Liver (tissue), 9 donors: ENCODE measurements around the gene VPS26C. TPM values are rescaled to one million over a fixed set of nuclear protein-coding genes. Genes with fewer than 3 reads are reported as not detected.

Experiments
- DNase-seq: peaks from one replicate; pipeline ENCODE4 v3.0.0-alpha.2; 2017; ENCODE audit warnings: low spot score
- H3K27ac ChIP-seq, 2 donors: one replicate each; pipeline ENCODE4 v1.7.0; 2013; ENCODE audit warnings: inconsistent platforms in 2 of 2, low read length in 2 of 2, control low read depth in 1 of 2, low read depth in 1 of 2, mild to moderate bottlenecking in 1 of 2
- H3K27me3 ChIP-seq, 4 donors: one replicate each; pipeline versions ENCODE4 v1.6.1 to v1.7.0; 2013; ENCODE audit warnings: low read length in 3 of 4, inconsistent platforms in 1 of 4, mild to moderate bottlenecking in 1 of 4, moderate library complexity in 1 of 4; ENCODE audit not compliant: control insufficient read depth in 4 of 4, insufficient read depth in 4 of 4
- H3K36me3 ChIP-seq, 4 donors: one replicate each; pipeline versions ENCODE4 v1.6.1 to v1.7.0; 2013; ENCODE audit warnings: low read length in 3 of 4, mild to moderate bottlenecking in 3 of 4, low read depth in 1 of 4, moderate library complexity in 1 of 4; ENCODE audit not compliant: control insufficient read depth in 4 of 4, insufficient read depth in 3 of 4
- H3K4me1 ChIP-seq, 4 donors: one replicate each; pipeline versions ENCODE4 v1.6.1 to v1.7.0; 2013; ENCODE audit warnings: low read length in 3 of 4, mild to moderate bottlenecking in 3 of 4, moderate library complexity in 1 of 4; ENCODE audit not compliant: control insufficient read depth in 4 of 4, insufficient read depth in 4 of 4
- H3K4me3 ChIP-seq, 3 donors: one replicate each; pipeline versions ENCODE4 v1.6.1 to v1.7.0; 2013; ENCODE audit warnings: low read length in 3 of 3, control low read depth in 1 of 3, low read depth in 1 of 3, mild to moderate bottlenecking in 1 of 3
- H3K9ac ChIP-seq, 2 donors: one replicate each; pipeline ENCODE4 v1.7.0; 2013; ENCODE audit warnings: low read length in 2 of 2, mild to moderate bottlenecking in 2 of 2, moderate library complexity in 2 of 2, control low read depth in 1 of 2, low read depth in 1 of 2
- H3K9me3 ChIP-seq, 4 donors: one replicate each; pipeline versions ENCODE4 v1.6.1 to v1.7.0; 2013; ENCODE audit warnings: low read length in 3 of 4; ENCODE audit not compliant: control insufficient read depth in 4 of 4
- ATF3 ChIP-seq: IDR thresholded peaks from 2 replicates; pipeline ENCODE4 v1.6.1; 2016; ENCODE audit warnings: antibody characterized with exemption
- CTCF ChIP-seq: fragments of 150-350 bp; IDR thresholded peaks from 2 replicates; pipeline ENCODE4 v1.5.1; 2017; ENCODE audit warnings: improper control_type of control experiment, low read depth, low read length; ENCODE audit not compliant: missing input control
- EGR1 ChIP-seq, 2 donors: IDR thresholded peaks; 2 replicates each; pipeline ENCODE4 v1.6.1; 2016 to 2018; ENCODE audit warnings: antibody characterized with exemption in 2 of 2, low read depth in 2 of 2
- FOXA2 ChIP-seq: IDR thresholded peaks from 2 replicates; pipeline ENCODE4 v1.6.1; 2016; ENCODE audit warnings: antibody characterized with exemption
- GABPA ChIP-seq, 2 donors: IDR thresholded peaks in 1 of 2; conservative IDR thresholded peaks in 1 of 2; 2 replicates each; pipeline ENCODE4 v1.6.1; 2016; ENCODE audit warnings: antibody characterized with exemption in 2 of 2, mild to moderate bottlenecking in 1 of 2, moderate library complexity in 1 of 2
- HNF4A ChIP-seq, 2 donors: conservative IDR thresholded peaks; 2 replicates each; pipeline ENCODE4 v1.6.1; 2016; ENCODE audit warnings: antibody characterized with exemption in 2 of 2, mild to moderate bottlenecking in 2 of 2
- HNF4G ChIP-seq: IDR thresholded peaks from 2 replicates; pipeline ENCODE4 v1.6.1; 2016; ENCODE audit warnings: antibody characterized with exemption
- JUND ChIP-seq, 2 donors: IDR thresholded peaks; 2 replicates each; pipeline ENCODE4 v1.6.1; 2016; ENCODE audit warnings: antibody characterized with exemption in 2 of 2
- NR2F2 ChIP-seq: IDR thresholded peaks from 2 replicates; pipeline ENCODE4 v1.6.1; 2016; ENCODE audit warnings: antibody characterized with exemption
- SP1 ChIP-seq: IDR thresholded peaks from 2 replicates; pipeline ENCODE4 v1.6.1; 2018; ENCODE audit warnings: antibody characterized with exemption, mild to moderate bottlenecking
- TAF1 ChIP-seq: conservative IDR thresholded peaks from 2 replicates; pipeline ENCODE4 v1.6.1; 2016; ENCODE audit warnings: antibody characterized with exemption, mild to moderate bottlenecking
- YY1 ChIP-seq: IDR thresholded peaks from 2 replicates; pipeline ENCODE4 v1.6.1; 2016; ENCODE audit warnings: antibody characterized with exemption, mild to moderate bottlenecking
- ZBTB33 ChIP-seq: IDR thresholded peaks from 2 replicates; pipeline ENCODE4 v1.6.1; 2016; ENCODE audit warnings: antibody characterized with exemption
- WGBS: extraction: QIAGEN DNeasy Blood & Tissue Kit; methylation state at CpG from one replicate; pipeline ENCODE4 v1.1.7; 2013; 5-methylcytosine and 5-hydroxymethylcytosine counted together
- polyA plus RNA-seq, 2 donors: library from polyadenylated mRNA; stranded (reverse) in 1 of 2; unstranded in 1 of 2; fragments of 200-250 nt in 1 of 2; fragments of >200 nt in 1 of 2; fragmentation: Nextera tagmentation in 1 of 2; extraction: Ambion mirVana in 1 of 2; gene quantifications; one replicate each; pipeline versions ENCODE4 v1.2.1 to v1.2.3, GENCODE V29; 2013 to 2015
- total RNA-seq, 2 donors: library from RNA; depleted of rRNA; stranded (reverse); fragments of >200 nt; gene quantifications; one replicate each; pipeline ENCODE4 v1.2.3, GENCODE V29; 2014
- TF ChIP-seq, protein P1 (sequence below): IDR thresholded peaks from 2 replicates; pipeline ENCODE4 v1.6.1; 2016; ENCODE audit warnings: antibody characterized with exemption
- donor health status: healthy.
- donor health status: healthy.
- donor health status: healthy.
- donor health status: healthy.
- donor health status: healthy.

VPS26C gene
- total and polyA plus RNA-seq, 4 donors, result 16.3 to 37.7 (median 22.8) TPM

DNA sequence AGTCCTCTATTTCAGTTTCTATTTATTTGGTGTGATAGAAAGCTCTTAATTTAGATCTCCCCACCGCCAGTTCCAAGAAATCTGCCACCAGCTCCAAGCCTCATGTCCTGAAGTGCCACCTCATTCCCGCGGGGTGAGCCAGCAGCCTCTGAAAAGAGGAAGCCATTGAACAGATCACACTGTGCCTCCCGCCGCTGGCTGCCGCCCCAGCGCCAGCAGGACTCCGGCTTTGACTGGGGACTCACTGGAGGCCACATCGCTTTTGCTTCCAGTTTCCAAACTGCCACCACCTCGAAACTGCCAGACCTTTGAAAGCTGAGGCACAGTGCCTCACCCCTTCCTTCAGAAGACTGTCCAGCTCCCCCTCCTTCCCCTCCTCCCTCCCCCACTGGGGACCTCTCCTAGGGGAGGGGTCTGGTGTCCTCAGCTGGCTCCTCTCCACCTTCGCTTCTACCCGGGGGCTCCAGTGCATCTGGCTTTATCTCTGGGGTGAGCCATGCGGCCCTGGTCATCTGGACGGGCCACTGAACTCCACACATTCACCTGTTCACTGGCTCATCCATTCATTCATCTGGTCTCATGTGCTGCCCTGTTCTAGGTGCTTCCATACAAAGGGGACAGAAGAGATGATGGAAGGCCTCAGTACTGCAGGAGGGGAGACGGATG is 58.9 kb downstream of the VPS26C start:
- no peak overlapping the region for H3K27ac ChIP-seq
- DNase-seq, result no peak
- WGBS, result 60% methylated on average over 15 of the region's 15 CpGs
- H3K9ac ChIP-seq, result no peak overlapping the region
- TF ChIP-seq TAF1 (no peak), CTCF (no peak), ATF3 (no peak), HNF4A (conservative IDR thresholded peaks at IDR 0.05) (no peak), EGR1 (IDR thresholded peaks at IDR 0.05; ENCODE audit: low read depth in 2 of 2) (no peak), SP1 (no peak), ZBTB33 (no peak), YY1 (no peak), HNF4G (no peak), NR2F2 (no peak), JUND (IDR thresholded peaks at IDR 0.05) (no peak), GABPA (IDR thresholded peaks at IDR 0.05 in 1 of 2, conservative IDR thresholded peaks at IDR 0.05 in 1 of 2) (no peak), FOXA2 (no peak)
- TF ChIP-seq, protein P1, sequence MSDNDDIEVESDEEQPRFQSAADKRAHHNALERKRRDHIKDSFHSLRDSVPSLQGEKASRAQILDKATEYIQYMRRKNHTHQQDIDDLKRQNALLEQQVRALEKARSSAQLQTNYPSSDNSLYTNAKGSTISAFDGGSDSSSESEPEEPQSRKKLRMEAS, result no peak
- no peaks in the 10 kb centered on the region for H3K27me3 ChIP-seq
- H3K36me3 ChIP-seq, result peaks cover 0 to under 1% (median 0%) of the 10 kb centered on the region in 4 donors
- H3K4me1 ChIP-seq, result peaks cover 0 to 5% (median 1%) of the 10 kb centered on the region in 4 donors
- no peak overlapping the region for H3K4me3 ChIP-seq
- H3K9me3 ChIP-seq, result no peaks in the 10 kb centered on the region

DNA sequence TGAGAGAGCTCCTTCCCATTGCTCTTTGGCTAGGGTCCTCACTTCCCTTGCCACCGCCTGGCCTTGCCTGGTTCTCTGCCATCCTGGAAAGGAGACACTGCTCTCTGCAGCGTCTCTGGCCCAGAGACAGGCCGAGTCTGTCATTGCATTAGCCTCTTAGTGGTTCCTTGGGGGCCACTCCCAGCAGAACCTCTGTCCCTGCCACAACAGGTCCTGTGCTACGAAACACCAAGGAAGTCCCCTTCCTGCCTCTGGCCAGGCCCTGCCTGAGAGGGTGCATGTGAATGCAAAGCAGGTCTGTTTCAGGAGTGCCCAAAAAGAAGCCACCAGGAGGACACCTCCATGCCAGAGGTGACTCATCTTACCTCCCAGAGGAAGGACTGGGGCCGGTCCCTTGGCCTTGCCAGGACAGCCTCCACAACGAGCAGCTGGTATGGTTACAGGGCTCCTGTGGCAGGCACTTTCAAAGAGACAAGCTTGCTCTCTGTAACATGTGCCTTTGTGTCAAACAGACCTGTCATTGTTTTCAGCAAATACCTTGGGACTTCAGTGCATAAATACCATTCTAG is 59.6 kb downstream of the VPS26C start:
- Histone ChIP-seq H3K27me3 (no peaks in the 10 kb centered on the region), H3K4me1 (peaks cover 0 to 5% (median 1%) of the 10 kb centered on the region in 4 donors), H3K27ac (no peak overlapping the region), H3K36me3 (peaks cover 0 to 7% (median 1%) of the 10 kb centered on the region in 4 donors), H3K9me3 (no peaks in the 10 kb centered on the region), H3K9ac (no peak overlapping the region), H3K4me3 (no peak overlapping the region)
- 64% methylated on average over 6 of the region's 6 CpGs for WGBS
- DNase-seq, result no peak
- TF ChIP-seq HNF4A (conservative IDR thresholded peaks at IDR 0.05), result no peak
- no peak for TF ChIP-seq GABPA (IDR thresholded peaks at IDR 0.05 in 1 of 2, conservative IDR thresholded peaks at IDR 0.05 in 1 of 2)
